KG1 (cell line): ENCODE measurements around the gene DACT1.

Experiments
- DNase-seq: peaks from one replicate; lab custom pipeline; 2025; lab: John Stamatoyannopoulos, UW

Gene DACT1

DNA sequence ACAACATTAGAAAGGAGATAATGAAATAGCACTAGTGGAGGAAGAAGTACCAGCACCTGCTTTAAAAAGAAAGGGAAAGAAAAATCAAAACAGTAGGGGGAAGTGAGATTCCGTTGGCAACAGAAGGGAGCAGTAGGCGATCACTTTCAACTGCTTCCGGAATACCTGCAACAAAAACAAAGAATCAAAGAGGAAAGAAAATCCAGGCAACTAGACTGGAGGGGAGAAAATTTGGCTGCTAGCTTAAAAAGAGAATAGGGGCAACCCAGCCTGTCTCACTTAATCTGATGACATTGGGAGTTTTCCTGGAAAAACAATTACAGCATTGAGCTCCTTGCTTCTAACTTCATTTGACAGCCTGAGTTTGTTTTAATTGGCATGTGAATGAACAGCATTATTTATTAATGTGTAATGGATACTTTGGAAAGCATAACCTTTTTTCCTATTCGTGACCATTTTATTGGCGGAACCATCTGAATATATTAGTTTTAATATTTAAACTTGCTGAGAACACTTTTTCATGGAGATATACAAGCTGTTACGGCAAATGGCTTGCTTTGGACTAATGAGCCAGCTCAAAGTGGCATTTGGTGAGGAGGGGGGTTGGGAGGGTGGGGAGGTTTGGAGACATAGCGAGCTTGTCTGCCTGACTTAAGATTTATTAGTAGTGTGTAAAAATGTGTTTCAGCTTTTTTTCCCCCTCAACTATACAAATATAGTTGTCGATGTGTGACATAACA, 2.5 kb upstream of the DACT1 start:
- DNase-seq = no peak

GRCh38 chr14:58636129-58636528, 1.6 kb upstream of the DACT1 start:
- DNase-seq = no peak

- DNase-seq = no peak
Measured at GRCh38 chr14:58637040-58637390, 747 bp upstream of the DACT1 start.

- DNase-seq = no peak
Measured at GRCh38 chr14:58638231-58639197, 752 bp downstream of the DACT1 start.

GRCh38 chr14:58639198-58639565, 1.4 kb downstream of the DACT1 start:
- no peak for DNase-seq

DNA sequence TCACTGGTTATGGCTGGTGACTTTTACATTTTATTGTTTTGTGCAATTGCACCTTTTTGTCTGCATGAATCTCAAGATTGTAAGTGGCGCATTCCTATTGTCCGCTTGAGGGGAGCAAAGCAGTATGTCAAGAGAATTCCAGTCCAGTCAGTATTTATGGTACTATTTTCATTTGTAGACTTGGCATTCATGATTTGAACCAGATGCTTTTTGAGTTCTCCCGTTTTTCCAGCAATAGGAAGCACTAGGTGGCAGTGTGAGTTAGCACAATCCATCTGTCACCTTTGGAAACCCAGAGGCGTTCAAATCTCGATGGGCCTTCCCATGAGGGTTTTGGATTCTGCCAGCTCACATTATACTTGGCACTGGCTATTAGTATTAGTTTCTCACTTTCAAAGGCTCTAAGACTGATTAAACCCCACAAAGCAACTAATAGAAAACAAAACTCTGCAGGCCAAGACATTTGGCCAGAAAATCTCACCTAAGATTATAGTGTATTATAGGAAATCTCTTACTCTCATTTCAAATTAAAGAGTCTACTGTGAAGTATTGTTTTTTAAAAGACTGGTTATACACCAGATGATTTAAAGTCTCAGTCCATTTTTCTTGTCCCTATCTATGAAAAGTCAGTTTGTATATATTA, 2.2 kb downstream of the DACT1 start:
- DNase-seq = no peak

- DNase-seq = no peak
Measured at GRCh38 chr14:58640959-58641358, 3.2 kb downstream of the DACT1 start.

DNA sequence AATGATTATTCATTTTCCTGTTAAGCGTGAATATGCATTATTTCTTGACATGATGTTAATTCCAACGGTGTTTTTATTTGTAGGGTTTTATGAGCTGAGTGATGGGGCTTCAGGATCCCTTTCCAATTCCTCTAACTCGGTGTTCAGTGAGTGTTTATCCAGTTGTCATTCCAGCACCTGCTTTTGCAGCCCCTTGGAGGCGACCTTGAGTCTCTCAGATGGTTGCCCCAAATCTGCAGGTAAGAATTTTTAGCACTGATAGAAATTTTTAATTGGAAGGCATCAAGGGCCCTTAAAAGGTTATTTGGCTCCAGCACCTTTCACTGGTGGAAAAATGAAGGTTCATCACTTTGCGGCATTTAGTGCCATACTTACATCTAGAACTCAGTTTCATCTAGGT, 3.7 kb downstream of the DACT1 start:
- no peak for DNase-seq

DNA sequence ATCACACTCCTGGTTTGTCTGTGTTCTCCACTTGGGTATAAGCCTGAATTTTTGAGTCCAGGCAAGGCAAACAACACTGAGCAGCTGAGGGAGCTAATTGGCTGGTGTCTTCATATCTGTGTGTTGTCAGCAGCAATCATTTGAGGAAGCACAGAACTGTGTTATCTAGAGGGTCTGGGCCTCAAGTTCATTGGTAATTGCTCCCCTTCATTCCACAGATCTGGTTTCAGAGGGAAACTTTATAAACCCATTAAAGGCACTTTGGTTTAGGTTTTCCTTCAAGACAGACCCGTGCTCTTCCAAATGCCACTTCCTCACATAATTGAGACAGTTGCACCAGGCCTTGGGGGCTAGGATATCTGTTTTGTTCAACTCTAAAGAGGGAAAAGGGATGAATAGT, 5.6 kb downstream of the DACT1 start:
- no peak for DNase-seq

GRCh38 chr14:58645641-58646040, 7.9 kb downstream of the DACT1 start:
- no peak for DNase-seq

- no peak for DNase-seq
Measured at GRCh38 chr14:58646479-58646878, 8.7 kb downstream of the DACT1 start.

DNA sequence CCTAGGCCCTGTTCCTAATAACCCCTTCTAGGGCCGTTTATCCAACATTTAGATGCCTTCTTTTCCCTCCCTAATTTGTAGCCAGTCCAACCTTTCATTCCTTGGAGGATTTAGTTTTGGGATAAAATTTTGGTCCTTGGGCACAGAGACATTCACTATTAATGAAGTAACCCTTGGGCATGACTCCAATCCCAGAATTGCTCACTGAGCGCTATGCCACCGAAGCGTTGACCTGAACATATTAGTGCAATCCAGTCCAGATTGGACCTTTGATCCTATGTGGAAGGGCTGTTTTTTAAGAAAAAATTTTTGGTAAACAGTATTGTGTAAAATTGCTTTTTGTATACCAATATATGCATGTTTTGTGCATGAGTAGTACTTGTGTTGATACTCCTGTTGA, 10.0 kb downstream of the DACT1 start:
- DNase-seq = no peak

DNA sequence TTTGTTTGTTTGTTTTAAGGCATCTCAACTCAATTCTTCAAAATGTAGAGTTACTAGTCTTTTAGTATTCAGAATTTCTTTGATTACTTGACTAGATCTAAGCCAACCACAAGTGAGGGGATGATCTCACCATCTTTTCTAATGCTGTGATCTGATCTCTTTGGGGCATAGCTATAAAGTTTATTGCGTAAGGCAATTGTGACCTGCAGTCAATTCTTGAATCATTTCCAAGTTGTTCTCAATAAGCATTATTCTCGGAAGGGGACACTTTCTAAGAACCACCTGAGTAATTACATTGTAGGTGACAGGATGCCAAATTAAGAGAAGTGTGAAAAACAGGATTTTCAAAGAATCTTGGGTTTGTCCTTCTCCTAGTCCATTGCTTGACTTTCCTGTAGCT, 13.1 kb downstream of the DACT1 start:
- DNase-seq = no peak

DNA sequence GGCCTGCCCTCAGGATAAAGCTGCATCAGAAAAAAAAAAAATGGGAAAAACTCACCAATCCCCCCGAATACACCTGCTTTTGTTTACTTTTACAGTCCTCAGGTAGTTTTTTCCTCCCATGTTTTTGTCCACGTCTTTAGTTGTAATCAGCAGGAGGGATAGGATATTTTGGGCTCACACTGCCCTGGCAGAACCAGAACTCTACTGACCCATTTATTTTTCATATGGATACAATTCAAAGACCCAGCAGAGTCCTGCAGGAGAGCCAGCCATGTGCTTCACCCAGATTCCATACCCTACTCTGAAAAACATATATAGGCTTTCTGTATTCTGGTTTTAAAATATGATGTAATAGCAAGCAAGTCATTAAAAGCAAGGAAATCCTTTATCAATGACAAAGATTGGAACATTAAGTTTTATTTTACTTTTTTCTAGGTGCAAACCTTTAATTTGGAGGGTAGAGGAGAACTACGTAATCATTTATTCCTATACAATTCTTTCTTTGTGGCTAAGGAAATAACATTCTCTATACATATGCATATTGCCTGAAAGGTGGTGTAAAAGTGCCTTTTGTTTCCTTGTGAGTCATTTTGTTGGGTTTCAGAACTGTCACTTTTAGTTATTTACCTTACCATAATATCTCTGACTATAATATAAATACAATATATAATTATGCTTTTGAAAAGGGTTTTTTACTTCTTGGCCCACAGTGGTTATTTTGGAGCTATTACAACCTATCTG, 19.1 kb downstream of the DACT1 start:
- no peak for DNase-seq

DNA sequence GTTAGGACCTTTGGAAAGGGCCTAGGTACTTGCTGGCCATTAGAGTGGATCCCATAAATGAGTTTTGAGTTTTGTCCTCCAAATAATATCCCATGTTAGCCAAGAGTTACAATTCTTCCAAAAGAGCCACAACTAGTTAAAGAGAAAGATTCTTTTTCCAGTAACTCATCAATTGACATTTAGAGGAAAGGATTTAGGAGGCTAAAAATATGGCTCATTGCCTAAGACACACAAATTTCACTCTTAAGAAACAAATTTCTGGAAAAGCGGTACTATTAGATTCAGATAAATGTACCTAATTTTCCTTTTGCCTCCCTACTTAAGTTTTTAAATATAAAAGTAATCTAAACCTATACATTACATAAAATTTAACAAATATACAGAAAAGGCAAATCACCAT, 21.3 kb downstream of the DACT1 start:
- DNase-seq = no peak

- DNase-seq = no peak
Measured at GRCh38 chr14:58659846-58660245, 22.1 kb downstream of the DACT1 start.

- no peak for DNase-seq
Measured at GRCh38 chr14:58660407-58660806, 22.6 kb downstream of the DACT1 start.

GRCh38 chr14:58662018-58662417, 24.3 kb downstream of the DACT1 start:
- DNase-seq = no peak

- no peak for DNase-seq
Measured at GRCh38 chr14:58662759-58663158, 25.0 kb downstream of the DACT1 start.

DNA sequence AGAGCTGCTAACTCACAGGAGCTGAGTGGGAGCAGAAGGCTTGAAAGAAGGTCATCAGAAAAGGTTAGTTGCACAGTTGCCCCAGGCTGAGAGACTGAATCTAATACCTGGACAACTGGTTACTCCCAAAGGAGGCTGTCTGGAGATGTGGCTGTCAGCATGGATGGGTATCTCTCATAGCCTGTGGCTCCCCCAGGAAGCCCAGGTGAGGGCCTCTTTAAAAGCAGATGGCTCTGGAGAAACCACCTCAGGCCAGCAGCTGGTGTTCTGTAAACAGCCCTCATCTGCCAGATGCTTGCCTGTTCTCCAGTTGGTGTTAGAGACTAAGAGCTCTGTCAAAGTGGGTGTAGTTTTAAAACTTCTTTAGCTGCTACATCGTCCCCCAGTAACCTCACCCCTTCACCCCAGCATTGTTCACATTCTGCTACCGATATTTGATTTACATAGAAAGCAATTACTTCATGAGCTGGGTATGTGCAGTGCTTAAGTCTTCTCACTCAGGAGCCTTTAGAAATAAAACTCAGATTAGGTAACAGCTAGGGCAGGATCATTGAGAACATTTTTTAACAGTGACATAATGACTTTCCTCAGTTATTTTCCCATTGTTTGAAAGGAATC, 25.8 kb downstream of the DACT1 start:
- no peak for DNase-seq

- no peak for DNase-seq
Measured at GRCh38 chr14:58665773-58666500, 28.2 kb downstream of the DACT1 start.
